Activated T-helper 1 cell treated with anti-CD3 and anti-CD28 coated beads, Interleukin-2, amount 50 U/mL, for 16 hours (primary cell): Measurements from ENCODE around the gene RTF2.

Experiments used
- DNase-seq, 2 donors: peaks; one replicate each; pipeline ENCODE4 v3.0.0-alpha.2; 2020; ENCODE audit warnings: low read depth in 1 of 2, low spot score in 1 of 2

RTF2 gene, protein sequence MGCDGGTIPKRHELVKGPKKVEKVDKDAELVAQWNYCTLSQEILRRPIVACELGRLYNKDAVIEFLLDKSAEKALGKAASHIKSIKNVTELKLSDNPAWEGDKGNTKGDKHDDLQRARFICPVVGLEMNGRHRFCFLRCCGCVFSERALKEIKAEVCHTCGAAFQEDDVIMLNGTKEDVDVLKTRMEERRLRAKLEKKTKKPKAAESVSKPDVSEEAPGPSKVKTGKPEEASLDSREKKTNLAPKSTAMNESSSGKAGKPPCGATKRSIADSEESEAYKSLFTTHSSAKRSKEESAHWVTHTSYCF

DNA sequence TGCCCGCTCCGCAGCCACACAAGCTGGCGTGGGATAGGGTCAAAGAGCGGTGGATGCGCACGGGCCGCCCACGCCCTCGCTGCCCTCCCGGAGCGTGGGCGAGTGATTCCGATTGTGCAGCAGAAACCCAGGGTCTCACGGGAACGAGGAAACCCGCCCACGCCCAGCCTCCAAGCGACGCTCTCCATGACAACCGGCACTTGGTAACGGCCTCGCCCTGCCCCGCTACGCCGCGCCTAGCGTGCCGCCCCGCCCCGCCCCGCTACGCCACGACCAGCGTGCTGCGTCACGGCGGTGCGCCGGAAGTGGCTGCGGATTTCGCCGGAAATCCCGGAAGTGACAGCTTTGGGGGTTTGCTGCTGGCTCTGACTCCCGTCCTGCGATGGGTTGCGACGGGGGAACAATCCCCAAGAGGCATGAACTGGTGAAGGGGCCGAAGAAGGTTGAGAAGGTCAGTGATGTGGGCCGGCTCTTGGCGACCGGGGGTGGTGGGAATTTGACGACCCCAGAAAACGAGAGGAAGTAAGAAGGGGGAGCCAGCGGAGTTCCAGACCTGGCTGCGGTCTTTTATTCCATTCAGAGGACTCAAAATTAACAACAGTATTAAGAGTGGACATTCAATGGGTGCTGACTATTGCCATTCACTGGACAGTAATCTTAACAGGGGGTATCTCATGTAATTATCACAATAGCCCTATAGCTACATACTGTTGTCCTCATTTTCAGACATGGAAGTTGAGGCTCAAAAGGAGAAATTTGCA lies at the start of gene RTF2:
Gene RTF2, plus strand, starts transcription at position 312 of the 761 bp plus-strand sequence. Its CDS starts 71 bp downstream, at position 383.
- DNase-seq, result peak; percentile 91 to 96

DNA sequence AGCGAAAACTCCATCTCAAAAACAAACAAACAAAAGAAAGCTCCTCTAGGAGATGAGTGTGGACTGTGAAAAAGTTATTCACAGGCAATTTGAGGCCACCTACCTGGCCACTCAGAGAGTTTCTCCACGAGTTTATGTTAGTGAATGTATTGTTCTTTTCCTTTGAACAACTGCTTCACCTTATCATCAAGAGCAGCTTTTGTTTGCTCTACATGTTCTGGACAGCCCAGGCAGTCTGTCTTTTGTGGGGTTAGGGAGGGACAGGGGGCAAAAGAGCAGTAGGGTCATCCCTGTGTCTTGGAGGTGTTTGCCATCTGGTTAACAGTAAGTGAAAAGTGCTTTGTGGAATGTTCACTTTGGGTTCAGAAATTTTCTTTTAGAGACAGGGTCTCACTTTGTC lies 48.4 kb upstream of the RTF2 start:
- DNase-seq, result no peak

DNA sequence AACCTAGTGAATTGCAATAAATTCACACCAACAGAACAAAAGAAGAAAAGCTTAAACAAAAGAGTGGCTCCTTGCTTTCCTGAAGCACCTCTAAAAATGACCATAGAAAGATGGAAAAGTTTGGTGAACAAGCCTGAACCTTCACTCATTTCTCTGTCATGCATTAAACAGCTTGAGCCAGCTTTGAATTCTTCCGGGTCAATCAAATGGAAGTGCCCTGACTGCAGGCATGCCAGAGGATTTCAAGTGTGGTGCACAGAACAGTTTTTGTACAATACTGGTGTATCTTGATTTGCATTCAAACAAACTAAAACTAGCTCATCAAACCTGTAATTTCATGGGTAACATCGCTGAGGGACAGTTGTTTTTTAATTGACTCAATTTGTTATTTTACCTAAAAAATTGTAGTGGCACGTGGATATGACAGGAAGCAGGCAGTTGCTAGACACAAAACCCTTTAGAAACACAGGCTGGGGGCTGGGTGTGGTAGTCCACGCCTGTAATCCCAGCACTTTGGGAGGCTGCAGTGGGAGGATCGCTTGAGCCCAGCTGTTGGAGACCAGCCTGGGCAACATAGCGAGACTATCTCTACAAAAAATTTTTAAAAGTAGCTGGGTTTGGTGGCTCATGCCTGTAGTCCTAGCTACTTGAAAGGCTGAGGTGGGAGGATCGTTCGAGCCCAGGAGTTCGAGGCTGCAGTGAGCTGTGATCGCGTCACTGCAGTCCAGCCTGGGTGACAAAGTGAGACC lies 47.3 kb upstream of the RTF2 start:
- DNase-seq, result no peak

DNA sequence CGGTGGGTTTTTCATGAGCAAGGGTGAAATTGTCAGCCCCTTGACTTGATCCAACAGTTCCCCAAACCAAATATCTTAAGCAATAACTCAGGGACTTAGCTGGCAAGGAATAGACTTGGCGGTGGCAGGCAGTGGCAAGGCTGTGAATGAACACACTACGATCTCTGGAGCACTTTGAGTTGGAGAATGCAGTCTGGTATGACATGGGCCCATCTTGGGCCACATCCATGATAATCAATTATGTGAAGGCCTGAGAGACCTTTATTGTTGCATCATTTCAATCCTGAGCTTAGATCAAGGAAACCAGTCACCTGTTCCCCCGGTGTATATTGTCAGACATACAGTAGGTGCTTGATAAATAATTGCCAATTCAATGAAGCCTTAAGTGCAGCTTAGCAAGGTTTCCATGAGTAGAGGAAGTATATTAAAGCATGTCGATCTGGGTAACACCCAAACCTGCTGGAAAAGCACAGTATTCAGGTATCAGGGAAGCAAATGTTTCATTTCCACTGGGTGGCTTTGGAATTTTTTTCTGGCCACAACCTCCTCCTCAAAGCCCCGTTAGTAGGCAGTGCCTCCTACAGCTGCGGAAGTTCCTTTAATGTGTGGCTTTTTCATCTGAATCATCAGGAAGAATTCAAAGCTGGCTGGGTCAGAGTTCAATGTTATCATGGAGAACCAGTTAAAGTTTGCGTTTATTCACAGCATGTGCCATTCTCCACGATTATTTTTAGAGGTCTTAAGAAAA lies 46.2 kb upstream of the RTF2 start:
- no peak for DNase-seq

DNA sequence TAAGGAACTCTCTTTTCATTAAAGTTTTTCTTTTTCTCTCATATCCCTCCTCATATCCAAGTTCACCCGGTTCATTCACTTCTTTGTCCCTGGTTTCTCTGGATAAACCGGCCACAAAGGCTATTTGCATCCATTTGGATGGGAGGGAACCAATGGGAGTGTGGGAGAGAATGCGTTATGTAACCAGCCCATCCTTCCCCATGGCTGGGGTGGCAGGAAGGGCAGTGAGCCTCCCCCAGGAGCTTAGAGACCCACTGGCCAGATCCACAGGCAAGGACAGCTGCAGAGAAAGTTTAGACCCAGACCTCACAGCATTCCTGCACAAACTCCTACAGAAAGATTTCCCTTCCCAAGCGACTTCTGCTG lies 45.6 kb upstream of the RTF2 start:
- DNase-seq, result no peak

DNA sequence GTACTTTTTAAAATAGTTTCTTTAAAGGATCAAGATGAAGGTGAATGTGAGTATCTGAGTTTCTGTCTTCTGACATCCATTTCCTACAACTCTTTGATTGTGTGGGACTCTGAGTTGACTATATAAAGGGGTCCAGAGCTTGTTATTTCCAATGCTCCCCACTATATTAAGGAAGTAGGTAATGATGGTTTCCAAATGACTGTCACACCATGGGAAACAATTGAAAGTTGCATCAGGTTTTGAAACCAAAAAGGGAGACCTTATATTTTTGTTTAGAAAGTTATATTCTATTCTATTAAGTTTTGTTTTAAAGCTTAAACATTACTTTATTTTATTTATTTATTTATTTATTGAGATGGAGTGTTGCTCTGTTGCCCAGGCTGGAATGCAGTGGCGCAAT lies 45.2 kb upstream of the RTF2 start:
- DNase-seq, result no peak

DNA sequence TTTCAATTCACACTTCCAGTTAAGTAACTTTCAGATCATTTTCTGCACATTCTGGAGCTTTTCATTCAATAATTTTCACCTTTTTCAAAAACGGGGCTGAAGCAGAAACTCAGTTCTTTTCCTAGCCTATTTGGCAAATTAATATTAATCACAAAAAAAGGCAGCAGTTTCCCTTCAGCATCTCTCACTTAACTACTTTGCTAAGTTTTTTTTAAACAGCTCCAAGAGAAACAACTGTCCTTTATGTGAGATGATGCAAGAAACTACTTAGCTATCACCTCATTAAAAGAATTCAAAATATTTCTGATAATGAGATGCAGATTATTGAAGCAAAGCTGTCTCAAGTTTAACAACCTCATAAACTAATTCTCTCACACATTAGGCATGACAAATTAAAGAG lies 44.5 kb upstream of the RTF2 start:
- DNase-seq, result no peak

DNA sequence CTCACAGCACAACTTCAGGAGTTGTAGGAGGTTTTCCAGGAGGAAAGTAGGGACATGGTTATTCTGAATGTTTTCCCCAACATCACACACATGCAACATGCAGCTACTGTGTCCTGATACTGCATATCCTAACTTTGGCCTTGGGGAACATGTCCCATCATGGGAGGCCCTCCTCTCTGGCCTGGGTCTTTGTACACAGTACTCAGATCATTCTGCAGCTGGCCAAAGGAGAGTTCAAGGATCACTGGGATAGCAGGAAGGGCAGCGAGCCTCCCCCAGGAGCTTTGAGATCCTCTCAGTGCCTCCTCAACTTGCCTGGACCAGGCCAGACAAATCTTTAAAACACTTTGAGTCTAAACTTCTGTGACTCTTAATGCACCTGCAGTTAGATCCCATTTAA lies 43.5 kb upstream of the RTF2 start:
- DNase-seq, result no peak

DNA sequence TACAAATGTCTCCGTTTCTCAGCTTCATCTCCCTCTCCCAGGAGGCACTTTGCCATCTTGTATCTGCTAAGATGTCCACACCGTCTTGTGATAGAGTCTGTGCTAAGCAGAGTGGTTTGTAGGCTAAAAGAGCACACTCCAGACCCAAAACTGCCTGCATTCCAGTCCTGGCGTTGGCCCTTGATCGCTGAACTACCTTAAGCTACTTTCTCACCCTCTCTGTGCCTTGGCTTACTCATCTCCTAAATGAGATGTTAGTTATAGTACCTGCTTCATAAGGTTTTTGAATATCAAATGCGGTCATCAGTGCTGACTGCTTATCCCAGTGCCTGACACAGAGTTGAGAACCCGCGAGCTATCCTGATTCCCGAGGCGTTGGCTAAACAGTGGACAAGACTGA lies 42.4 kb upstream of the RTF2 start:
- no peak for DNase-seq

DNA sequence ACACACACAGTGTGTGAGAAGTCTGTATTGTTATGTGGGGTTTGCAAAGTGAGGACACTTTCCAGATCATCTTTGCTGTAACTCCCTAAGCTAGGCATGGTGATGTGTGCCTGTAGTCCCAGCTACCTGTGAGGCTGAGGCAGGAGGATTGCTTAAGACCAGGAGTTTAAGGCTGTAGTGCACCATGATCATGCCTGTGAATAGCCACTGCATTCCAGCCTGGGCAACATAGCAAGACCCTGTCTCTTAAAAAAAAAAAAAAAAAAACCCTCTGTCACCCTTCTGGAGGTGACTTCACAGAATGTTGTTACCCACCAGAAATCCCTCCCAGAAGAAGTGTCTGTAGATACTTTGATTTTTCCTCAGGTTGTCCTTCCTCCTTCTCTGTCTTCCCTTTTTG lies 41.5 kb upstream of the RTF2 start:
- DNase-seq, result no peak

DNA sequence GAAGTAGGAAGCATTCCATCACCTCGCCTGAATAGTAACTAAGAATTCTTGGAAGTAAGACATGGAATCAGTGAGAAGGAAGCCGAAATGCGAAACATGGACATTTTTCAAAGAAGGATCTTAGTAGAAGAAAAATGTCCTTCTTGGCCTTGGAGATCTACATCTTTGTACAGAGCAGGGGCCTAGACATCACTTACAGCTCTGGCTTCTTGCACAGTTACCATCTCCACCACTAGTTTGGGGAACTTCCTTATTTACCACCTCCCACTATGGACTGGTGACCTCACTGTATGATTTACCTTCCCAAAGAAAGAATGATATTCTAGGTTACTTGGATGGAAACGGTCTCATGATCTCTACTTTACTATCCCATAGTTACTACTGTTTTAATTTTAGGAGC lies 40.6 kb upstream of the RTF2 start:
- DNase-seq, result no peak

DNA sequence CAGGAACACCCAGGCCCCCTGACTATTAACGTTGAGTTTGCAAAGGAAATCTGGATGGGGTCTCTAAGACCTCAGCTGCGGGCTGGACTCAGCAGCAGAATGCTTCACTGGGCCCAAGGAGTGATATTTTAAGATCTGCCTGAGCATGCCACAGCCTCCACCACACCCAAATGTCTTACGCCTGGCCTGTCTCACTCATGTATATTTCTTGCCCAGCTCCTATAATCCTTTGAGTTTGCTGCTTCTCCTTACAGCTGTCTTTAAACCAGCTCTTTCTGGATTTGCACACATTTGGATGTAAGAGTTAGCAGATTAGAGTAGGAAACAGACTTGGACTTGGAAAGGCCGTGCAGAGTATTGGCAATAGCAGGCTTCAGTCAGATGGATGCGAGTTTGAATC lies 40.0 kb upstream of the RTF2 start:
- DNase-seq, result no peak

DNA sequence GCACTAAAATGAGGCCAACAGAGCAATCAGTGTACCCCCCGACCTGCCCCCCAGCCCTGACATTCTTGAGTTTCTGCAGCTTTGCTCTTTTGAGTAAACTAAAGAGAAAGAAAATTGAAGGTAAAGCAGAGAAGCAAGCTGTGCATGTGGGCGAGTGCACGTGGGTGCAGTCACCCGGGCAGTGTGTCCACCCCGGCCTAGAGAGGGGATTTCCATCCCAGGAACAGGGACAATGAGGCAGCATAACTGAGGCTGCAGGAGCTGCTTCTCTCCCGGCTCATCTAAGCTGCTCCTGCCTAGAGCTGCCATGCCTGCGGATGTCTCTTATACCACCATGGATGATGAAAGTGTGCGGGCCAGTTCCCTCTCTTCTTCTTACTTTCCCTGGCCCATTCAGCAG lies 39.5 kb upstream of the RTF2 start:
- no peak for DNase-seq

DNA sequence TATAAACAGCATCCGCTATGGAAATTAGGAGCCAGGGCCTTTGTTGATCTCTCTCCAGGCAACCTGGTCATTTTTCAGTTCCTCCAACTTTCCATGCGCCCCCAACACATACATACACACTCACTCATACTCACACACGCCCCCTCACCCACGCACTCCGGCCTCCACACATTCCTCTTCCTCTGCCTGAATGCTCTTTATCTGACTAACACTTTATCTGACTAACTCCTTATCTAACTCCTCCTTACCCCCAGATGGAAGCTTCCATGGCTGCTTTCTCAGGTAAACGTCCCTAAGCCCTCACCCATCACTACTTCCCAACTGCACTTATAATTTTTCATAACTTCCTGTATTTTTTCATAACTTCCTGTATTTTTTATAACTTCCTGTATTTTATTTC lies 38.9 kb upstream of the RTF2 start:
- peak in 1 of 2 donors; percentile 10 for DNase-seq

DNA sequence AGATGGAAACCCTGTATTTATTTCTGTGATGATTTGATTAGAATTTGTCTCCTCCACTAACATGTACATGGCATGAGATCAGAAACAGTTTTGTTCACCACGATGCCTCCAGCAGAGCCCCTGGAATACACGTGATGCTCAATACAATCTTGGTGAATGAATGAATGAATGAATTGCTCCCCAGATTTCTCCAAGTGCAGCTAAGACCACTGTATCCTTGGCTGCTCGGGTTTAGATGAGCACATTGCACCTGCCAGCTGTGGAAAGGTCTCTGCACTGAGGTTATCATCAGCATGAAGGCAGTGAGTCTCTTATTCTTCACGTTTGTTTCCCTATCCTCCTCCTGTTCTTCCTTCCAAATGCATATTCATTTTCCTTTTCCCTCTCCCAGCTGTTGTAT lies 38.5 kb upstream of the RTF2 start:
- DNase-seq, result no peak

DNA sequence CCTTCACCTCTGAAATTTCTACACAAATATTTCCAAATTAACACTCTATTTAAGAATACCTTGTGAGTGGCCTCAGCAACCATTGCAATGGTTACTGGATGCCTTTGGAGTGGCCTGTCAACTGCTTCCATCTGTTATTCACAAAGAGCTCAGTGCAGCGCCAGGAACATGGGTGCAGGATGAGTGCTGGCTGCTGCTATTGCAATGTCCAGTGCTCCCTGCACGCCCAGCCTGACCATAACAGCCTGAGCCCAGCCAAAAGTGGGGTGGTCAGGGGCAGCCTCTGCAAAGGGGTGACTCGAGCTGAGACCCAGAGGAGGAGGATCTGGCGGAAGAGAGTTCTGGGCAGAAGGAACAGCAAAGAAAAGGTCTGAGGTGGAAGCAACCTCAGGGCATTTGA lies 38.0 kb upstream of the RTF2 start:
- DNase-seq, result no peak

DNA sequence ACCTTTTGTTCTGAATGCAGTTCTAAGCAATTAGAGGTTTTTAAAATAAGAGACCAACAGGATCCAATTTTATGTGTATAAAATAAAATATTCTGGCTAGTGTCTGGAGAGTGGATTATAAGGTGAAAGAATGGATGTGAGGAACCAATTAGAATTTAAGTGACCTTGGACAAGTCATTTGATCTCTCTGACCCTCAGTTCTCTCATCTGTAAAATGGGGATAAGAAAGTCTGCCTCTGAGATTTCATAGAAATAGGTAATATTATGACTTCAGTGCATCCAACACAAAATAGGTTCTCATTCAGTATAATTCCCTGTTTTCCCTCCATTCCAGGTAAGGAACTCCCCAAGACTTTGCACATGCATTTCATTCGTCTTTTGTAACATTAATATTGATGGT lies 37.5 kb upstream of the RTF2 start:
- no peak for DNase-seq

DNA sequence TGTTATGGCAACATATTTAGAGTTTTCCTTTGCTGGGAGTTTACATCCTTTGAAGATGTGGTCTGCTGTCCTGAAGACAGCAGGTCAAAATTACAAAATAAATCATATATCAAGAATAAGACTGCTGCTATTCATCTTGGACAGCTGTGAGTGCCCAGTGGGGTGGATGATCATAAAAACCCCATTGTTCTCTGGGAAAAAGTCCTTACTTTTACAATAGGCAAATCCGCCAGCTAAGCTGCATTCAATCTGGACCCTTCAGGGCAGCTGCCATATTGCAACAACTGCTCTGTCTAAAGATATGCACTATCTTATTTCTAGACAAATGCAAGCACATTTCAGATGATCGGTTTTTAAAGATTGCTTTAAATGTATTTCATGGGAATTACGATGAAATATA lies 37.0 kb upstream of the RTF2 start:
- no peak for DNase-seq

DNA sequence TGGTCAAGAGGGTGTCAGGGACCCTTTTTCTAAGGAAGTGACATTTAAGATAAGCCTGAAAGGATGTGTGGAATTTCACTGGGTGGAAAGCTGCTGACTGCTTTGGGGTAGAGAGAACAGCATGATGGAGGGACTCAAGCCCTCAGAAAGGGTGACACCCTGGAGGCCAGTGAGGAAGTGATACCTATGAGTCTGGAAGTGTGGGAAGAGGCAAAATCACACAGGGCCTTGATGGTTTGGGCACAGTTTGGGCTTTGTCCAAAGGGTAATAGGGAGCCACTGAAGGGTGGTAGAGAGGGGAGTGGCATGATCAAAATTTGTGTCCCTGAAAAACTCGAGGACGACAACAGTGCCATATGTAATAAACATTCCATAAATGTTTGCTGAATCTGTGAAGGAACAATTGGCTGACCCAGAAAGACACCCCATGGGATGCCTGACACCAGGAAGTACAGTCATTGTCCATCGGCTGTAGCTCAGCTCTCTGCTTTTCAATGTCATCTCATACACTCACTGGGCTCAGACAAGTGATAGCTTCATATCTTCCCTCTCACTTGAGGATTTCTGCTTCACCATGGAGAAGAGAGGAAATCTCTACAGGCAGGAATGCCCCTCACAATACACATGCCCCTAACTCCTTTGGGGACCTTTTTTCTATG lies 35.1 kb upstream of the RTF2 start:
- DNase-seq, result no peak

DNA sequence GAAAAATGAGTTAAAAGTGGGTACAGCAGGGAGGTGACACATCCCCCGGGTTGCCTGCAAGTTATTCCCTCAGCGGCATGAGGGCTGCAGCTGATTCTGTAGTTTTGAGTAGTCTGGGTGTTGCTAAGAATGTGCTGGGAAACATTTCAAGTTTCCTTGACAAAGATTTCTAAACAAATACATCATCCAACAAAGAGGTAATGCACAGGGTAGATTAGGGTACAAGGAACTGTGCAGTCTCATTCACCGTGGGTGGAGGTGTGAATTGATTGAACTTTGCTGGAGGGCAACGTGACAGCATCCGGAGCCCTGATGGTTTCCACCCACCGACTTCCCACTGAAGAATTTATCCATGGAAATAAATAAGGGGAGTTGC lies 34.6 kb upstream of the RTF2 start:
- no peak for DNase-seq
